Measurements from ENCODE around the gene PTPRM. TPM values are rescaled to one million over a fixed set of nuclear protein-coding genes. Genes with fewer than 3 reads are reported as not detected.

Gene PTPRM
- polyA plus RNA-seq, 1 donor (not counting 4 experiments of a cell fraction or from before 2014, with no cell fraction given): 54.5 TPM

DNA sequence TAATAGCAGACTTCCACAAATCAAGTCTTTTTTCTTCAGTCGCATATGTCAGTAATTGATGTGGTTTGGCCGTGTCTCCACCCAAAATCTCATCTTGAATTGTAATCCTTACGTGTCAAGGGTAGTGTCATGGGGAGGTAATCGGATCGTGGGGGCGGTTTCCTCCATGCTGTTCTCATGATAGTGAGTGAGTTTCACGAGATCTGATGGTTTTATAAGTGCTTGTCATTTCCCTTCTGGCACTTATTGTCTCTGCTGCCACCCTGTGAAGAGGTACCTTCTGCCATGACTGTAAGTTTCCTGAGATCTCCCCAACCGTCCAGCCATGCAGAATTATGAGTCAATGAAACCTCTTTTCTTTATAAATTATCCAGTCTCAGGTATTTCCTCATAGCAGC lies 478.8 kb downstream of the PTPRM start:
- dilution Hi-C loops (cut with MboI; ENCODE audit: extremely low pct_ligation_motif_present, low sequenced_read_pairs): no loop called here
- no peak for TF ChIP-seq EZH2 (IDR thresholded peaks at IDR 0.05; ENCODE audit: low read length)
- TF ChIP-seq, protein P1, sequence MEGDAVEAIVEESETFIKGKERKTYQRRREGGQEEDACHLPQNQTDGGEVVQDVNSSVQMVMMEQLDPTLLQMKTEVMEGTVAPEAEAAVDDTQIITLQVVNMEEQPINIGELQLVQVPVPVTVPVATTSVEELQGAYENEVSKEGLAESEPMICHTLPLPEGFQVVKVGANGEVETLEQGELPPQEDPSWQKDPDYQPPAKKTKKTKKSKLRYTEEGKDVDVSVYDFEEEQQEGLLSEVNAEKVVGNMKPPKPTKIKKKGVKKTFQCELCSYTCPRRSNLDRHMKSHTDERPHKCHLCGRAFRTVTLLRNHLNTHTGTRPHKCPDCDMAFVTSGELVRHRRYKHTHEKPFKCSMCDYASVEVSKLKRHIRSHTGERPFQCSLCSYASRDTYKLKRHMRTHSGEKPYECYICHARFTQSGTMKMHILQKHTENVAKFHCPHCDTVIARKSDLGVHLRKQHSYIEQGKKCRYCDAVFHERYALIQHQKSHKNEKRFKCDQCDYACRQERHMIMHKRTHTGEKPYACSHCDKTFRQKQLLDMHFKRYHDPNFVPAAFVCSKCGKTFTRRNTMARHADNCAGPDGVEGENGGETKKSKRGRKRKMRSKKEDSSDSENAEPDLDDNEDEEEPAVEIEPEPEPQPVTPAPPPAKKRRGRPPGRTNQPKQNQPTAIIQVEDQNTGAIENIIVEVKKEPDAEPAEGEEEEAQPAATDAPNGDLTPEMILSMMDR (optimal IDR thresholded peaks at IDR 0.05 in 1 of 3, IDR thresholded peaks at IDR 0.05 in 1 of 3, conservative IDR thresholded peaks at IDR 0.05 in 1 of 3; ENCODE audit: extremely low read depth in 1 of 3, insufficient read depth in 2 of 3, low read length in 3 of 3): no peak
- H3K27me3 ChIP-seq (ENCODE audit: control insufficient read depth, extremely low read depth, insufficient read depth, low read length): no peaks in the 10 kb centered on the region
- no peaks in the 10 kb centered on the region for H3K9me1 ChIP-seq (ENCODE audit: control insufficient read depth, extremely low read depth, insufficient read depth, low read length)
- no peak for FAIRE-seq
- no peaks in the 10 kb centered on the region for H3K4me1 ChIP-seq (ENCODE audit: control insufficient read depth, extremely low read depth, insufficient read depth, low read length)
- H3K4me3 ChIP-seq (ENCODE audit: control insufficient read depth in 2 of 3, extremely low read depth in 1 of 3, insufficient read depth in 2 of 3, low read depth in 1 of 3, low read length in 3 of 3): no peak overlapping the region
- H3K27ac ChIP-seq (ENCODE audit: control insufficient read depth, insufficient read depth, low read length): no peak overlapping the region
- H3K9me3 ChIP-seq (ENCODE audit: control insufficient read depth, low read depth, low read length): no peaks in the 10 kb centered on the region
- DNase-seq (ENCODE audit: low read depth, low spot score): no peak
- H3K79me2 ChIP-seq (ENCODE audit: control insufficient read depth, insufficient read depth, low read length): no peaks in the 10 kb centered on the region
- H2AFZ ChIP-seq (ENCODE audit: control insufficient read depth, low read length): no peak overlapping the region
- no peak overlapping the region for H3K4me2 ChIP-seq (ENCODE audit: control insufficient read depth, extremely low read depth, insufficient read depth, low read depth, low read length)
- H3K9ac ChIP-seq (ENCODE audit: control insufficient read depth, extremely low read depth, insufficient read depth, low read length): no peak overlapping the region
- H4K20me1 ChIP-seq (ENCODE audit: control insufficient read depth, extremely low read depth, insufficient read depth, low read length): no peaks in the 10 kb centered on the region
- H3K36me3 ChIP-seq (ENCODE audit: control insufficient read depth in 2 of 2, extremely low read depth in 1 of 2, insufficient read depth in 2 of 2, low read length in 2 of 2): no peaks in the 10 kb centered on the region

GRCh38 chr18:8046441-8046840 lies 479.3 kb downstream of the PTPRM start:
- TF ChIP-seq, protein P1 (optimal IDR thresholded peaks at IDR 0.05 in 1 of 3, IDR thresholded peaks at IDR 0.05 in 1 of 3, conservative IDR thresholded peaks at IDR 0.05 in 1 of 3; ENCODE audit: extremely low read depth in 1 of 3, insufficient read depth in 2 of 3, low read length in 3 of 3): no peak
- no peak for TF ChIP-seq EZH2 (IDR thresholded peaks at IDR 0.05; ENCODE audit: low read length)
- H2AFZ ChIP-seq (ENCODE audit: control insufficient read depth, low read length): no peak overlapping the region
- no peaks in the 10 kb centered on the region for H3K9me3 ChIP-seq (ENCODE audit: control insufficient read depth, low read depth, low read length)
- dilution Hi-C loops (cut with MboI; ENCODE audit: extremely low pct_ligation_motif_present, low sequenced_read_pairs): no loop called here
- no peaks in the 10 kb centered on the region for H3K27me3 ChIP-seq (ENCODE audit: control insufficient read depth, extremely low read depth, insufficient read depth, low read length)
- H3K36me3 ChIP-seq (ENCODE audit: control insufficient read depth in 2 of 2, extremely low read depth in 1 of 2, insufficient read depth in 2 of 2, low read length in 2 of 2): no peaks in the 10 kb centered on the region
- no peak overlapping the region for H3K4me3 ChIP-seq (ENCODE audit: control insufficient read depth in 2 of 3, extremely low read depth in 1 of 3, insufficient read depth in 2 of 3, low read depth in 1 of 3, low read length in 3 of 3)
- no peaks in the 10 kb centered on the region for H4K20me1 ChIP-seq (ENCODE audit: control insufficient read depth, extremely low read depth, insufficient read depth, low read length)
- no peaks in the 10 kb centered on the region for H3K79me2 ChIP-seq (ENCODE audit: control insufficient read depth, insufficient read depth, low read length)
- DNase-seq (ENCODE audit: low read depth, low spot score): no peak
- H3K9ac ChIP-seq (ENCODE audit: control insufficient read depth, extremely low read depth, insufficient read depth, low read length): no peak overlapping the region
- H3K4me1 ChIP-seq (ENCODE audit: control insufficient read depth, extremely low read depth, insufficient read depth, low read length): no peaks in the 10 kb centered on the region
- no peak overlapping the region for H3K4me2 ChIP-seq (ENCODE audit: control insufficient read depth, extremely low read depth, insufficient read depth, low read depth, low read length)
- no peak for FAIRE-seq
- H3K27ac ChIP-seq (ENCODE audit: control insufficient read depth, insufficient read depth, low read length): no peak overlapping the region
- H3K9me1 ChIP-seq (ENCODE audit: control insufficient read depth, extremely low read depth, insufficient read depth, low read length): no peaks in the 10 kb centered on the region
